ENCODE data around the gene CCBE1.

The CCBE1 gene

DNA sequence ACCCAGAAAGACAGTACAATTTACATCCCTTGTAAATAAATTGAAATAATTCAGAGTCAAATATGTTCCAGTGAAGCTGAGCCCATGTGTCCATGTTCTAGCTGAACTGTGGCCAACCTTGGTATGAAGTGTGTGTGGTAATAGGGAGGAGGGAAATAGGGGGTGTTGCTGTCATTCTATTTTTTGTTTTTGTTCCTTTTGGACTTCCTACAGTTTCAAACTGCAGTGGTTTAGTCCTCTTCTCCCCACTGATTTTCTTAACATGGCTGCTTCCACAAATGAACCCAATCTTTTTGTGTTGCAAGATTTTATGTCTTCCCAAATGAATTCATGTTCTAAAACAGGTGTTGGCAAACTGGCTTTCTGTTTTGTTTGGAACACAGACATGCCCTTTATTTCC lies 156.9 kb downstream of the CCBE1 start:
- Histone ChIP-seq H3K36me3 (ENCODE audit: control insufficient read depth in 2 of 2, insufficient read depth in 2 of 2, low read length in 2 of 2) (no peaks in the 10 kb centered on the region), H3K27ac (ENCODE audit: low read depth in 2 of 2, low read length in 2 of 2) (no peak overlapping the region), H3K27me3 (ENCODE audit: control insufficient read depth in 2 of 2, insufficient read depth in 2 of 2, low read length in 2 of 2) (no peaks in the 10 kb centered on the region), H3K9me3 (ENCODE audit: control insufficient read depth in 2 of 2, low read length in 2 of 2) (no peaks in the 10 kb centered on the region), H3K4me3 (ENCODE audit: low read length in 2 of 2) (no peak overlapping the region), H3K9ac (ENCODE audit: low read depth in 1 of 2, low read length in 2 of 2) (no peak overlapping the region), H3K4me1 (ENCODE audit: control insufficient read depth in 2 of 2, insufficient read depth in 2 of 2, low read length in 2 of 2) (no peaks in the 10 kb centered on the region)

DNA sequence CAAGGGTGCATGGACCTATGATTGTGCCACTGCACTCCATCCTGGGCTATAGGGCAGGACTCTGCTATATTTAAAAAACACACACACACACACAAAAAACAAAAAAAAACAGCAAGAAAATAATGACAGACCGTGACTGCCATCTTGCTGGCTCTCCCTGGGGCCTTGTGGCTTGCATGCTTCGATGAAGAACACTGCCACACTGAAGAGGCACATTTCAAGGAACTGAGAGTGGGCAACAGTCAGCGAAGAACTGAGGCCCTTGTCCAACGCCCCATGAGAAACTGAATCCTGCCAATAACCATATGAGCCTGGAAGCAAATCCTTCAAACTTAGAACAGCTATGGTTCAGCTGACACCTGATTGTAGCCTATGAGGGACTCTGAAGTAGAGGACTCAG lies 158.1 kb downstream of the CCBE1 start:
- Histone ChIP-seq H3K9ac (ENCODE audit: low read depth in 1 of 2, low read length in 2 of 2) (no peak overlapping the region), H3K9me3 (ENCODE audit: control insufficient read depth in 2 of 2, low read length in 2 of 2) (no peaks in the 10 kb centered on the region), H3K4me1 (ENCODE audit: control insufficient read depth in 2 of 2, insufficient read depth in 2 of 2, low read length in 2 of 2) (no peaks in the 10 kb centered on the region), H3K27me3 (ENCODE audit: control insufficient read depth in 2 of 2, insufficient read depth in 2 of 2, low read length in 2 of 2) (no peaks in the 10 kb centered on the region), H3K4me3 (ENCODE audit: low read length in 2 of 2) (no peak overlapping the region), H3K36me3 (ENCODE audit: control insufficient read depth in 2 of 2, insufficient read depth in 2 of 2, low read length in 2 of 2) (no peaks in the 10 kb centered on the region), H3K27ac (ENCODE audit: low read depth in 2 of 2, low read length in 2 of 2) (no peak overlapping the region)

DNA sequence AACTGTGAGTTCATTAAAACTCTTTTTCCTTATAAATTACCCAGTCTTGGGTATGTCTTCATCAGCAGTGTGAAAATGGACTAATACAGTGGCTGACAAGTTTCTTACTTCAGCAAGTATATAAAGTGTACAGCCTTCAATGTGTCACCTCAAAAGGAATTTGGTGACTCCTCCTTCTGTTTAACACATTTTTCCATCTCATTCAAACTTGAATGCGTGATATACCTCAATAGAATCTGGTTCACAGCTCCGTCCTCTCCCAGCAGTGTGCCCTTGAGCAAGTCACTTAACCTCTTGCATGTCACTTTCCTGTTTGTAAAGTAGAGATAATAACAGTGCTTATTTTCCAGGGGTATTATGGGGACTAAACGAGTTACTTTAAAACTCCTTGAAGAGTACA lies 159.6 kb downstream of the CCBE1 start:
- H3K9me3 ChIP-seq (ENCODE audit: control insufficient read depth in 2 of 2, low read length in 2 of 2) = no peaks in the 10 kb centered on the region
- no peaks in the 10 kb centered on the region for H3K4me1 ChIP-seq (ENCODE audit: control insufficient read depth in 2 of 2, insufficient read depth in 2 of 2, low read length in 2 of 2)
- no peak overlapping the region for H3K27ac ChIP-seq (ENCODE audit: low read depth in 2 of 2, low read length in 2 of 2)
- H3K36me3 ChIP-seq (ENCODE audit: control insufficient read depth in 2 of 2, insufficient read depth in 2 of 2, low read length in 2 of 2) = no peaks in the 10 kb centered on the region
- H3K9ac ChIP-seq (ENCODE audit: low read depth in 1 of 2, low read length in 2 of 2) = no peak overlapping the region
- H3K4me3 ChIP-seq (ENCODE audit: low read length in 2 of 2) = no peak overlapping the region
- H3K27me3 ChIP-seq (ENCODE audit: control insufficient read depth in 2 of 2, insufficient read depth in 2 of 2, low read length in 2 of 2) = no peaks in the 10 kb centered on the region

DNA sequence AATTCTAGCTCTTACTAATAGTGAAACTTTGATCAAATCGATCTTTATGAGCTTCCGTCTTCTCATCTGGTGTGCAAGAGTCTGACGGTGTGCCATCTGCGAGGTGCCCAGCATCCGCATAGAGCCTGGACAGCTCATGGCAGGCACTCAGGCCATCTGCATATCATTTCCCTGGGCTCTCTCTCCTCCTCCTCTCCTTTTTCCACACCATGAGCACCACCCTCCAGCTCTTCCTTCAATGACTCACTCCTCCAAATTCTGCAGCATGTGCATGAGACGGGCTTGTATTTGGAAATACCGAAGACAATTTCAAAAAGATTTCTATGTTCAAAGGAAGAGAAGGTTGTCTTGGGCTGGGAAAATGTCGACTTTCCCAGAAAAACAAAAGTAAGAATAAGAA lies 161.1 kb downstream of the CCBE1 start:
- Histone ChIP-seq H3K9me3 (ENCODE audit: control insufficient read depth in 2 of 2, low read length in 2 of 2) (no peaks in the 10 kb centered on the region), H3K9ac (ENCODE audit: low read depth in 1 of 2, low read length in 2 of 2) (no peak overlapping the region), H3K4me3 (ENCODE audit: low read length in 2 of 2) (no peak overlapping the region), H3K4me1 (ENCODE audit: control insufficient read depth in 2 of 2, insufficient read depth in 2 of 2, low read length in 2 of 2) (no peaks in the 10 kb centered on the region), H3K36me3 (ENCODE audit: control insufficient read depth in 2 of 2, insufficient read depth in 2 of 2, low read length in 2 of 2) (no peaks in the 10 kb centered on the region), H3K27me3 (ENCODE audit: control insufficient read depth in 2 of 2, insufficient read depth in 2 of 2, low read length in 2 of 2) (no peaks in the 10 kb centered on the region), H3K27ac (ENCODE audit: low read depth in 2 of 2, low read length in 2 of 2) (no peak overlapping the region)

DNA sequence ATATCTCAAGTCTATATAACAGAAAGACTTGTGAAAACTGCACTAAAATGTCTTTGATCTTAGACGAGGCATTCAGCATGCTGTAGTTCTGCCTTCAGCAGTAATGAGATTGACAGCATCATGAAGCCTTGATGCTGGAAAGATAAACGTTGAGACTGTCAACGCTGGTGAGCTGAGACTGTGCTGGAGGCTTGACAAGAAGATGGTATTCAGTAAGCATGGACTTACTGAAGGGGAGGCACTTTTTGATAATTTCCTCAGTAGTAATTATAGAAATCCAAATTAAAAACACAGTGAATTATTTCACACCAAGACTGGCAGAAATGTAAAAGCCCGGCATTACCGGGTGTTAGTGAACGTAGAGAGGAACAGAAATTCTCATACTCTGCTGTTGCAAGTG lies 162.2 kb downstream of the CCBE1 start:
- Histone ChIP-seq H3K9ac (ENCODE audit: low read depth in 1 of 2, low read length in 2 of 2) (no peak overlapping the region), H3K27ac (ENCODE audit: low read depth in 2 of 2, low read length in 2 of 2) (no peak overlapping the region), H3K27me3 (ENCODE audit: control insufficient read depth in 2 of 2, insufficient read depth in 2 of 2, low read length in 2 of 2) (no peaks in the 10 kb centered on the region), H3K4me1 (ENCODE audit: control insufficient read depth in 2 of 2, insufficient read depth in 2 of 2, low read length in 2 of 2) (no peaks in the 10 kb centered on the region), H3K9me3 (ENCODE audit: control insufficient read depth in 2 of 2, low read length in 2 of 2) (no peaks in the 10 kb centered on the region), H3K4me3 (ENCODE audit: low read length in 2 of 2) (no peak overlapping the region), H3K36me3 (ENCODE audit: control insufficient read depth in 2 of 2, insufficient read depth in 2 of 2, low read length in 2 of 2) (no peaks in the 10 kb centered on the region)

DNA sequence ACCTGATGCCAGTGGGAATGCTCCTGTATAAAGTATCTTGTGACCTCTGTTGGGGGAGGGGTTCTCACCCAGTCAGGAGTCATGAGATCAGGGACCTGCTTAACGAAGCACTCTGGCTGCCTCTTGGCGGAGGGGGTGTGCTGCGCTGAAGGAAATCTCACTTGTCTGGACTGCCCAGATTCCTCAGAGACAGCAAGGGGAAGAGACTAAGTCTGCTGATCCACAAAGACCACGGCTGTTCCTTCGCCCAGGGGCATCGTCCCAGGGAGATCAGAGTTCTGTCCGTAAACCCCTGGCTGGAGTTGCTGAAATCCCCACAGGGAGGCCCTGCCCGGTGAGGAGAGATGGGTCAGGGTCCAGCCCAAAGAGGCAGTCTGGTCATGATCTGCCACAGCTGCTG lies 168.4 kb downstream of the CCBE1 start:
- H3K9me3 ChIP-seq (ENCODE audit: control insufficient read depth in 2 of 2, low read length in 2 of 2) = no peaks in the 10 kb centered on the region
- H3K4me1 ChIP-seq (ENCODE audit: control insufficient read depth in 2 of 2, insufficient read depth in 2 of 2, low read length in 2 of 2) = no peaks in the 10 kb centered on the region
- no peak overlapping the region for H3K27ac ChIP-seq (ENCODE audit: low read depth in 2 of 2, low read length in 2 of 2)
- H3K27me3 ChIP-seq (ENCODE audit: control insufficient read depth in 2 of 2, insufficient read depth in 2 of 2, low read length in 2 of 2) = no peaks in the 10 kb centered on the region
- no peak overlapping the region for H3K4me3 ChIP-seq (ENCODE audit: low read length in 2 of 2)
- H3K36me3 ChIP-seq (ENCODE audit: control insufficient read depth in 2 of 2, insufficient read depth in 2 of 2, low read length in 2 of 2) = no peaks in the 10 kb centered on the region
- H3K9ac ChIP-seq (ENCODE audit: low read depth in 1 of 2, low read length in 2 of 2) = no peak overlapping the region

DNA sequence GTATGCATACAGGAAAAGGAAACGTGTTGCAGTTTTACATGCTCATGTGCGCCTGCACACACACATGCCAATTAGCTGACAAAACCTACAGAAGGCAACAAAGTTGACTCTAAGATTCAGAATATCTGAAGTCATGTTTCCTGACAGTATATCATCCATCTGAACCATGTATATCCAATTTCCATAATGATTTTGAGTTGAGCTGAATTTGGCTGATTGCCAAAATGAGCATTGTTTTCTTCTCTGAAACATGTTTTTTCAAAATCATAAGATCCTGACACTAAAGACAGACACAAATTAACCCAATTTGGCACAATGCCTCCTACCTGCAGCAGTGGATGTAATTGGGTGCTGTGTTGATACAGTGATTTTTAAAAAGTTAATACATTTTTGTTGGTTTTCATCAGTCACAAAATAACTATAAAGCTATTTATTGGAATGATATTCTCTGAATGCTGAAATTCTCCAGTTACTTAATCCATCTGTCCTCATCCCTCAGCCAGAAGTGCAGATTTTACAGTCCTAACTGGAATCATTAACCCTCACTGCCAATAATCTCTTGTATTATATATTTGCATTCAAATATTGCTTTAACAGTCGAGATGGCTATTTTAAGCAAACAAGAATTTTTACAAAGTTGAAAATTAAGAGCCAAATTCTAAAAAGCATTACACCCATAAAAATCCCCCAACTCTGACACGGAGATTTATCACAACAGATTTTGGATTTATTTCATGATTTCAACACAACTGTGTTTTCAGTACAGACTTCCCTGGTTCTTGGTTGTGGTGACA lies 176.5 kb downstream of the CCBE1 start:
- no peaks in the 10 kb centered on the region for H3K9me3 ChIP-seq (ENCODE audit: control insufficient read depth in 2 of 2, low read length in 2 of 2)
- H3K9ac ChIP-seq (ENCODE audit: low read depth in 1 of 2, low read length in 2 of 2) = no peak overlapping the region
- no peaks in the 10 kb centered on the region for H3K36me3 ChIP-seq (ENCODE audit: control insufficient read depth in 2 of 2, insufficient read depth in 2 of 2, low read length in 2 of 2)
- H3K27me3 ChIP-seq (ENCODE audit: control insufficient read depth in 2 of 2, insufficient read depth in 2 of 2, low read length in 2 of 2) = no peaks in the 10 kb centered on the region
- no peaks in the 10 kb centered on the region for H3K4me1 ChIP-seq (ENCODE audit: control insufficient read depth in 2 of 2, insufficient read depth in 2 of 2, low read length in 2 of 2)
- no peak overlapping the region for H3K27ac ChIP-seq (ENCODE audit: low read depth in 2 of 2, low read length in 2 of 2)
- no peak overlapping the region for H3K4me3 ChIP-seq (ENCODE audit: low read length in 2 of 2)

DNA sequence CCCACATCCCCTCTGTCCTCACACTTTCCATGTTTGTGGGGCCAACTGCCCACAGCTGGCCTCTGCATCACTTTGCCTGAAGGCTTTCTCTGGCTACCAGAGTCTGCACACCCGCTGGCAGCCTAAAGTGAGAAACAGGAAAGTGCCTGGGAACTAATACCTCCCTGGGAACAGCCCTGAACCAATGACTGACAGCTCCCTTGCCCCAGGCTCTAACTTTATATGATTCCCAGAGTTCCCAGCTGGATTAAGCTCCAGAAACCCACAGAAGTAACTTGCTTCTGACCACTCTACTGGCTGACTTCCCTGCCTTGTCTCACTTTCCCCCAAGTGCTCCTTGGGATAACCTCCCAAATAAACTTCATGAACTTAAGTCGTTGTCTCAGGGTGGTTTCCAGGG lies 178.5 kb downstream of the CCBE1 start:
- H3K4me1 ChIP-seq (ENCODE audit: control insufficient read depth in 2 of 2, insufficient read depth in 2 of 2, low read length in 2 of 2) = no peaks in the 10 kb centered on the region
- H3K36me3 ChIP-seq (ENCODE audit: control insufficient read depth in 2 of 2, insufficient read depth in 2 of 2, low read length in 2 of 2) = no peaks in the 10 kb centered on the region
- no peak overlapping the region for H3K9ac ChIP-seq (ENCODE audit: low read depth in 1 of 2, low read length in 2 of 2)
- no peak overlapping the region for H3K4me3 ChIP-seq (ENCODE audit: low read length in 2 of 2)
- no peak overlapping the region for H3K27ac ChIP-seq (ENCODE audit: low read depth in 2 of 2, low read length in 2 of 2)
- H3K9me3 ChIP-seq (ENCODE audit: control insufficient read depth in 2 of 2, low read length in 2 of 2) = no peaks in the 10 kb centered on the region
- no peaks in the 10 kb centered on the region for H3K27me3 ChIP-seq (ENCODE audit: control insufficient read depth in 2 of 2, insufficient read depth in 2 of 2, low read length in 2 of 2)

DNA sequence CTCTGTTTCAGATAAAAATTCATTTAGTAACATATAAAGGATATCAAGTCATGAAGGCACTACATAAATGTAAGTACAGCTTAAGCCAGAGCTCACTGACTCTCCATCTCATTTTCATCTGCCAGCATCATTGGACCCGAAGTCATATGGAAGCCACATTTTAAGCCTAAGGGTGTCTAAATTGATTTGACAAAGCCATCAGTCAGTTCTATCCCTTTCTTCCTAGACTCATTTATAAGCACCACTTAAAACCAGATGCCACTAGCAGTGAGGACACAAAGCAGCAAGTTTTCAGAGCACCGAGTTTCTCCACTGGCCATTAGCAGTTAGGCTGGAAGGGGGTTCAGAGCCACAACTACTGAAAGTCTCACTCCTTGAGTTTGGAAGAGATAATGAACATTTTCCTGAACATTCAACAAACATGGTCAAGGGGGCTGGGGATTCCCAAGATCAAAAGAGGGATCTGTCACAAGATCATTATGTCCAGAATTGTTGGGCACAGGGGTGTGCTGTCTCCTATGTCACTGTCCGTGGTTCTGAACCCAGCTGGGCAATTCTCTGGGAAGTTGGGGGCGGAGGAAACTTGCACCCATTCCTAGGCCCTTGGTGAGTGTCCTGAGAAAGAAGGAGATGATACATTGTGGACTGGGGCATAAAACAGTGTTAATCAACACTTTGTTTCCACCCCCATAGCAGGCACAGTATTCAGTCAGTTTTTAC lies 179.6 kb downstream of the CCBE1 start:
- H3K9me3 ChIP-seq (ENCODE audit: control insufficient read depth in 2 of 2, low read length in 2 of 2) = no peaks in the 10 kb centered on the region
- H3K9ac ChIP-seq (ENCODE audit: low read depth in 1 of 2, low read length in 2 of 2) = no peak overlapping the region
- no peak overlapping the region for H3K4me3 ChIP-seq (ENCODE audit: low read length in 2 of 2)
- no peaks in the 10 kb centered on the region for H3K4me1 ChIP-seq (ENCODE audit: control insufficient read depth in 2 of 2, insufficient read depth in 2 of 2, low read length in 2 of 2)
- H3K27ac ChIP-seq (ENCODE audit: low read depth in 2 of 2, low read length in 2 of 2) = no peak overlapping the region
- no peaks in the 10 kb centered on the region for H3K36me3 ChIP-seq (ENCODE audit: control insufficient read depth in 2 of 2, insufficient read depth in 2 of 2, low read length in 2 of 2)
- no peaks in the 10 kb centered on the region for H3K27me3 ChIP-seq (ENCODE audit: control insufficient read depth in 2 of 2, insufficient read depth in 2 of 2, low read length in 2 of 2)

DNA sequence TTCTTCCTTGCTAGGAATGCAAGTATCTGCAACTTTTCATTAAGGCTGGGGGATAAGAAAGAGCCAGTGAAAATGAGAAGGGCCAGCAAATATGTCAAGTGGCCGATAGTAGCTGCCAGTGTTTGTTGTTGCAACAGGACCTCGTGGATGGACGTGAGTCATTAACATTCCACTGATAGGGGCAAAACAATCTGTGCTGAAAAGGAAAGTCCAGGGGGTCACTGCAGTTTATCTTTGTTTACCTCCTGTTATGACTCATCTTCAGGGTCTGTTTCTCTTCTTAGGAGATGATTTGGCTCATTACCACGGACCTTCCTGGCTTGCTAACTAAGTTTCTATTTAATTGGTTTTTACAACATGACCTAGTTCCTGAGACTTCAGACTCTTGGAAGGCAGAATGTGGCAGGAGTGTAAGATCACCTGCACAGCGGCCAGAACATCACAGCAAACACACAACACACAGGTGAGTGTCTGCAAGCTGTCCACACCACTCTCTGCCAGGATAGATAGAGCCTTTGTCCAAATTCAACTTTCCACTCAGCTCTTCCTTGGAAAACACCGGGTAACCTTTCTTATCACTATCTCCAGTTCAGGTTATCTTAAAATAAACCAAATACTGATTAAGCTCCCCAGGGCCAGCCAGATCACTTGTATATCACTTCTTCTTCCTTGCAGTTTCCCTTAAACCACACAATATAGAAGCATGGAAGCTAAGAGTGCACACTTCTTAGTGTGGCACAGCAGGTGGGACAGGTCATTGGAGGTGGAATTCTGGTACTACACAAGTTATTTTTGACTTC lies 180.7 kb downstream of the CCBE1 start:
- no peaks in the 10 kb centered on the region for H3K27me3 ChIP-seq (ENCODE audit: control insufficient read depth in 2 of 2, insufficient read depth in 2 of 2, low read length in 2 of 2)
- no peaks in the 10 kb centered on the region for H3K4me1 ChIP-seq (ENCODE audit: control insufficient read depth in 2 of 2, insufficient read depth in 2 of 2, low read length in 2 of 2)
- no peak overlapping the region for H3K27ac ChIP-seq (ENCODE audit: low read depth in 2 of 2, low read length in 2 of 2)
- H3K9ac ChIP-seq (ENCODE audit: low read depth in 1 of 2, low read length in 2 of 2) = no peak overlapping the region
- H3K4me3 ChIP-seq (ENCODE audit: low read length in 2 of 2) = no peak overlapping the region
- H3K36me3 ChIP-seq (ENCODE audit: control insufficient read depth in 2 of 2, insufficient read depth in 2 of 2, low read length in 2 of 2) = no peaks in the 10 kb centered on the region
- H3K9me3 ChIP-seq (ENCODE audit: control insufficient read depth in 2 of 2, low read length in 2 of 2) = no peaks in the 10 kb centered on the region
